Fibroblast of skin of left quadriceps (primary cell): ENCODE results near the gene OR1S1.
"Not testable (repeated sequence)": the region's sequence is repeated elsewhere in the genome, so short reads cannot be mapped to it uniquely, and the experiment has no call there.

Experiments
- DNase-seq, 2 experiments: peaks; one replicate each; pipeline ENCODE4 v3.0.0-alpha.2; 2013; ENCODE audit warnings: low read depth in 2 of 2

Gene OR1S1

DNA sequence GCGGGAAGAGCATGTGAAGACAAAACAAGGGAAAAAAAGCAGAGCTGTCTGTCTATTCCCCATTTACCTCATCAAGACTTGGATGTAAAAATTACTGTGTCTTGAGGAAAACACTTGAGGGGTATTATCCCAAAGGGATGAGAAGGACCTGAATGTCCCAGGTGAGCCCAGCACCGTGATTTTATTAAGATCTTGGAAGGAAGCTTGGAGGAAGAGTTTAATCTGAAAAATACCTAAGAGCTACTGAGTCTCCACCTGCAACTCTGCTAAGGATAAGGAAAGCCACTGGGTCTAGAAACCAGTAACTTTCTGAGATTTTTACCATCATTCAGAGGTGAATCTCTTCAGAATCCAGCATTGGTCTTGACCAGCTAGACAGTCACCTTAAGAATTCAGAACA, at the start of gene OR1S1:
Gene OR1S1 (plus strand): TSS at position 301 of the 400 bp plus-strand sequence.
- DNase-seq, result not testable (repeated sequence)

DNA sequence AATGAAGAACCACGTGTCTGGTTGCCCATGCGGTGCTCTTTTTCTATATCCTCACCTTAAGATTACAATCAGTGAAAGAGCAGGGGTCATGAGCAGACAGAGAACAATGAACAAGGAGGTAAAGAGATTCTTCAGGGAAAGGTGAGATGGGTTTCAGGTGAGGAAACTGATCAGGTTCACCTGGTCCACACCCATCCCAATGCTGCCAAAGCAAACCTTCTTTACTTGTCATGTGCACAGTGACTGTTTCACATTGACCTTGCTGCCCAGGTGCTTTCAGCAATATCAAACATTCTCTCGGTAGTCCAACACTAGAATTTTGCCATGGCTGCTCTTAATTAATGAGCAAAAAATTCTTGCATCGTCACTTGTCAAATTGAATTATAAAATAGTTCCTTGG, 48.1 kb upstream of the OR1S1 start:
- DNase-seq, result no peak

DNA sequence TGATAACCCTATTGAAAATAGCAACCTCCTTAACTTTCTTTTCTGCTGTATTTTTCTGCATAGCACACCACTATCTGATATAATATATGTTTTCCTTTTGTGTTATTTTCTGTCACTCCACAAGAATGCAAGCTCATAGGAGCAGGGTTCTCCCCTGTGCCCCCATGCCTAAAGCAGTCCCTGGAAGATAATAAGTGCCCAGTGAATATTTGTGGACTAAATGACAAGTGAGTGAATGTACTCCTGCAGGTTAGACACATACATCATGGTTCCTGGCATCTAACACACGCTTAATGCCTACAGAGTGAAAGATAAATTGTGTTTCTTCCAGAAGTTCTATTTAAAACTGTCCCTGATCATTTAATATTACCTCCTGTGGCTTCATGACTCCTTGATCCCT, 47.5 kb upstream of the OR1S1 start:
- no peak for DNase-seq

DNA sequence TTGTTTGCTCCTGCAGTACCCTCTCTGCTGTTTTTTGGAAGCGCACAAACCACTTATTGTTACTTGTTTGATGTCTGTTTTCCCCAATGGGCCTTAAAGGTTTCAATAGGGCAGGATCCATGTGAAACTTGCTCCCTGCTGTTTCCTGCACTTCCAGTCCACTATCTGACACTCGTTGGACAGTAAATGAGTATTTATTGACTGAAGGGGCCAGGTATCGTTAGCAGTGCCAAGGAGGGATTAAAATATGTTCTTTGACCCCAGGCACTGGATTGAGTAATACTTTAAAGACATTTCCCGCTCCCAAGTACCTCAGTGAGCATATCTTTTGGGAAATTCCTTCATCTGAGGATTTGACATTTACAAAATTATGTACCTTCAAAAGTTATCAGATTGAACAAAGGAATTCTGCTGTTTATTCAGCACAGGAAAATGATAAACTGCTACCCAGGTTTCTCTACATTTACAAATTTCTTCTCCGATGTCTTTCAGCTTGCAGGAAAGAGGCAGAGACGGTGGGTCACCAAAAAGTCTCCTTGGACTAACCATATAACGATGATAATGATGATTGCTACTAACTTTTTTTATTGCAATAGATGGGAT, 46.9 kb upstream of the OR1S1 start:
- DNase-seq, result no peak

DNA sequence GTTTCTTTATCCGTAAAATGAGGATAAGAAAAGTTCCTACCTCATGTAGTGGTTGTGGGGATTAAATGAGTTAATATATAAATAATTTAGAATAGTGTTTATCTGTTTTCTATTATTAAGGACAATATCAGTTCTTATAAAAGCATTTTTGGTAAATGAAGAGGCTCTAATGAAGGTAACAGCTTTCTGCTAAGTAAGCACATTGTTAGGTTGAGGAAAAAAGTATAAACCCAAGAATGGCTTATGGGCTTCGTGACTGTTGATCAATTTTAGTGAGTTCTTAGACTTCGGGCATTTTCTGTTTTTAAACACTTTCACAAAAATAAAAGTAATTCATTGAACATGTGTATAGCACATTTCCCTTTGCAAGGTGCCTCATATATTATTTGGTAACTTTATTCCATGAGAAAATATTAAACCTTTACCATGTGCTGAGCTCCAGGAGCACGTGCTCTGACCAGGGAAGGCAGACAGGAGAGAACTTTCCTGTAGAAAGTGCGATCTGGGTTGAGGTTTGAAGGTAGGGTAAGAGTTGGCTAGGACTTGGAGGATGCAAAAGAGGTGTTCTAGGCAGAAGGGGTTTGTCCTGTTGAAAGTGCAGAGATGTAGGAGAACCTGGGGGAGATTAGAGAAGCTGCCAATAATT, 35.0 kb upstream of the OR1S1 start:
- no peak for DNase-seq

DNA sequence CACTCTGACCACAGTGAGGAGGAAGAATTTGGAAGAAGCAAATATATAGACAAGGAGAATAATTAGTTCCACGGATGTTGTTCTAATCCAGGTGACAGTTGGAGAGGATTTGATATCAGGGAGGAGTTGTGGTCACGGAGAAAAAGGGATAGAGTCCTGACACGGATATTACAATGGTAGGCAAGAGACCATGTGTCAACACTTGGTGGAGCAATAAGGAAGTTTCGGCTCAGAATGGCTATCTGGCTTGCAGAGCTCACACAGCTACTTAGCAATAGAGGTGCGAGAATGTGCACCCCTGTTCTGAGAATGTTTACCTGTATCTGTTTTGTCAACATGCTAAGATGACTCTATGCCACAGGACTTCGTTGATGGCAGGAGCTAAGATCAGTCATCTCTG, 34.1 kb upstream of the OR1S1 start:
- no peak for DNase-seq

DNA sequence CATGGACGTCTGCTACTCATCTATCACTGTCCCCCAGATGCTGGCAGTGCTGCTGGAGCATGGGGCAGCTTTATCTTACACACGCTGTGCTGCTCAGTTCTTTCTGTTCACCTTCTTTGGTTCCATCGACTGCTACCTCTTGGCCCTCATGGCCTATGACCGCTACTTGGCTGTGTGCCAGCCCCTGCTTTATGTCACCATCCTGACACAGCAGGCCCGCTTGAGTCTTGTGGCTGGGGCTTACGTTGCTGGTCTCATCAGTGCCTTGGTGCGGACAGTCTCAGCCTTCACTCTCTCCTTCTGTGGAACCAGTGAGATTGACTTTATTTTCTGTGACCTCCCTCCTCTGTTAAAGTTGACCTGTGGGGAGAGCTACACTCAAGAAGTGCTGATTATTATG, 32.9 kb upstream of the OR1S1 start:
- no peak for DNase-seq

DNA sequence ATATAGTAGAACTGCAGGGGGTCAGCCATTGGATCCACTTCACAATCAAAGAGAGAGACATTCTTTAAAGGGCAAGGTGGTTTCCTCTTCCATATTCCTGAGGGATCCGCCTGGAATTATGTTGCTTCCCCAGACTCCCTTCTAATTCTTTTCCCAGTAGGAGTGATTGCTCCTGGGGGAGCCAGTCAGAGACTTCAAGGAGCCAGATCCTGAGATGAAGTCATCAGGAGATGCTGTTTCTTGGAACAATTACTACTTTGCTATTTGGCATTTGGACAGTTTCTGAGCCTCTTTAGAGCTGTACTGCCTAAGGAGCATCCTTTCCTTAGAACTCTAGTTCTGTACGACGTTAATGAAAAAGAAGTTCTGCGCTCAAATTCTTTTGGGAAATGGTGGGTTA, 25.6 kb upstream of the OR1S1 start:
- DNase-seq, result no peak

DNA sequence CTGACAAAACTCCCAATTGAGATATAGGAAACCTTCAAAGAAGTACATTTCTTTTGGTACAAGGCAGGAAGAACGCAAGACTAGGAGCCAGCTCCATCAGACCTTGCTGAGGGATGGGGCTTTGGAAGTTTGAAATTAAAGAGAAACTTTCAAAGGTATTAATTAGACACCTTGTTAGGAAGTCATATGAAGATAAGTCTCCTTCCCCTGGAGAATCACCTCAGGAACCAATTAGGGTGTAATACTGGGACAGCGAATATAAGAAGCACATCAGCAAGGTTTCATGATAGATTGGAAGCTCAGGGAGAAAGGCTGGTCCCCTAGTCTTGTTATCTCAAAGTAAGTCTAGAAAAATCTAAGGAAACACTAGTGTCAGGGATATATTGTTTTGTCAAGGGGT, 23.8 kb upstream of the OR1S1 start, which contains the start of gene OR9Q2:
Gene OR9Q2 (plus strand): TSS at position 301 of the 400 bp plus-strand sequence. CDS start 1,421 bp downstream, outside the sequence.
- no peak for DNase-seq

DNA sequence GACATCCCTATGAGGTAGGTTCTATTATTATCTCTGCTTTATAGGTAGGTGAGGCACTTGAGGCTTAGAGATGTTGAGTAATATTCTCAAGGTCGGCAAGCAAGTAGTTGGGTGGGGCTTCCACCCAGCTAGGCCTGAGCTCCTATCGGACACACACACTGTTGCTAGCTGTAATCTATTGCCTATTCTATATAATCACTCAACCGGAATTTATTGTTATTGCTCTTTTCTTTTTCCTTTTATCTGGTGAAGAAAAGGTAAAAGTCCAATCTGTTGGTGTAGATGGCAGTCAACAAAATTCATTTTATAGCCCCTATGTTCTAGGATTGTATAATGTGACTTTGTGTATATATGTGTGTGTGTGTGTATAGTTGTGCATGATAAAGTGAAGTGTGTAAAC, 20.3 kb upstream of the OR1S1 start:
- no peak for DNase-seq

DNA sequence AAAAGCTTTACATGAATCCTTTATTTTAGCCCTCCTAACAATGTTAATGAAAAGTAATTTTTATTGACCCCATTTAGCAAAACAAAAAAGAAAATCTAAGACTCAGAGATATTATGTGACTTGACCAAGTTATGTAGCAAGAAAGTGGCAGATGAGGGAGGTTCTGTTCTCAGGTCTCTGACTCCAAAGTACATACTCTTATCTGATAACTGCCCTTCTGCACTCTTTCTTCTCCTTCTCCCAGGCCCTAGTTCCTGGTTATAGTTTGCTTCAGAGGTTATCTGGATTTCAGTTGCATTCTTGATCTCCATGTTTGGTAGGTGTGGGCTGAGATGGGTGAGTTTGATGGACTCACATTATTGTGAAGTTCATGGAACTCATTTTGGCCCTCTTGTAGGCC, 19.1 kb upstream of the OR1S1 start:
- DNase-seq, result no peak

DNA sequence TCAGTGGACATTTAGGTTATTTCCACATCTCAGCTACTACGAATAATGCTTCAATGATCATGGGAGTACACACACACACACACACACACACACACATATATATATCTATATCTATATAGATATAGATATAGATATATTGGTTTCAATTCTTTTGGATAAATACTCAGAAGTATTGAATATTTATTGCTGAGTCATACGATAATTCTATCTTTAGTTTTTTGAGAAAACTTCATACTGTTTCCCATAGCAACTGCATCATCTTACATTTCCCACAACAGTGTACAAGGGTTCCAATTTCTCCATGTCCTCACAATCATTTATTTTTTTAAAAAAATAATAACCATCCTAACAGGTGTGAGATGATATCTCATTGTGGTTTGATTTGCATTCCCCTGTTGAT, 16.6 kb upstream of the OR1S1 start:
- no peak for DNase-seq

DNA sequence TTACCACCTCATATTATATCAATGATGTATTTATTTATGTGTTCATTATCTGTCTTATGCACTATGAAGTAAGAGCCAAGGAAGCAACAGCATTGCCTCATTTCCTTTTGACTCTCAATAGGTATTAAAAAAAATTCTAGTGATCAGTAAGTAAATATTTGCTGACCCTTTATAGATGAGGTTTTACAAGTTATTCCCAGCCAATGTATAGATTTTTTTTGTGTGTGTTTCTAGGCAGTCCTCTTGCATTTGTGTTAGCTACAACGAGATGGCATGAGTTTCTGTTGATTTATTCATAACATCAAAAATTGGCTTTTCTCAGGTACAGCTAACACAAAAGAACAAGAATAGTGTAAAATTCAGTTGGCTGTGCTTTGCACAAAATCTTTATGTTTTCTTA, 13.2 kb upstream of the OR1S1 start:
- no peak for DNase-seq

DNA sequence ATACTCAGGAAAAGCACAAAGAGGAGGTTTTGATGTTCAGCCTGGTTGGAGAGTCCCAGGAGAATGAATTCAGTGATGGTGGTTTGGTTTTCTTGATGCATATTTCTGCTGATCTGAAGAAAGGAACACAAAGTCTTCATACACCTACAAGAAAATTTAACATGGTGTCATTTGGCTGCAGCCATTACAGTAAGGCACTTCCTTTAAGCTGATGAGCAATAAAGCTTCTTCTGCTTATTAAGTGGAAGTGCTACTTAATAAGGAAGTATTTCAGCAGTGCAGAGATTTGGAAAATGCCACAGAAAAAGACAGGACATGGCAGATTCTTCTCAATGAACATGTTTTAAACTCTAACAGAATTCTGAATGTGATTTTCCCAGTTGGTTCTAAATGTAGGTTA, 8.5 kb upstream of the OR1S1 start, which contains the start of gene OR1S2:
Gene OR1S2 (minus strand): TSS at position 101 of the 400 bp plus-strand sequence. CDS start 0 bp downstream, at position 101.
- DNase-seq, result no peak

DNA sequence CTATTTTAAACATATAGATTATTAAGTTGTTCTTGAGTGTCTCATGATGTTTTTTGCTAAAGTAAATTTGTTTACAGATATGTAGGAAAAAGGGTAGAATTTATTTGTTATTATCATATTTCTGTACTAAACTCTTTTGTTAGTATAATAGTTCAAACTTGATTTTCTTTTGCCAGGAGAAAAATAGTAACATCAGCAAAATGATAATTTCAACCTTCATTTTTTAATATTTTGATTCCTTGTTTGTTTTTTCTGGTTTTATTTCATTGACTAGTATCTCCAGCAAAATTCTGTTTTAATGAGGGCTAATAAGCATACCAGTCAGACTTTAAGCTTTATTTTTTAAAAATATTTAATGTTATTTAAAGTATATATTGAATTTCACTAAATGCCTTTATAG, 4.0 kb downstream of the OR1S1 start:
- no peak for DNase-seq

DNA sequence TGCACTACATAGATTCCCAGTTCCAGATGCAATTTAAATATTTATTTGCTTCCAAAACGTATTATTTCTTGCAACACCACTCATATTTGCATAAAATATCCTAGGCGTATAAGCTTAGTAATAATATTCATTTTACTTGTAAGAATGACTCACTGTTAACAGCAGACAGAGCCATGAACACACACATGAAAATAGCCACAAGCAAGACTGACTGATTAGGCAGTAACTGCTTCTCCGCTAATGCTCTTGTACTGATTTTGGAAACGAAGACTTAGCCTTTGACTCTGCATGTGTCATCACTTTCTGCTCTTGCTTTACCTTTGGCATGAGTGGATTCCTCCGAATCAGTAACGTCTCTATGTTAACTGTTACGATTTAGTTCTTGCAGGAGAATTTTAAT, 10.2 kb downstream of the OR1S1 start:
- no peak for DNase-seq

DNA sequence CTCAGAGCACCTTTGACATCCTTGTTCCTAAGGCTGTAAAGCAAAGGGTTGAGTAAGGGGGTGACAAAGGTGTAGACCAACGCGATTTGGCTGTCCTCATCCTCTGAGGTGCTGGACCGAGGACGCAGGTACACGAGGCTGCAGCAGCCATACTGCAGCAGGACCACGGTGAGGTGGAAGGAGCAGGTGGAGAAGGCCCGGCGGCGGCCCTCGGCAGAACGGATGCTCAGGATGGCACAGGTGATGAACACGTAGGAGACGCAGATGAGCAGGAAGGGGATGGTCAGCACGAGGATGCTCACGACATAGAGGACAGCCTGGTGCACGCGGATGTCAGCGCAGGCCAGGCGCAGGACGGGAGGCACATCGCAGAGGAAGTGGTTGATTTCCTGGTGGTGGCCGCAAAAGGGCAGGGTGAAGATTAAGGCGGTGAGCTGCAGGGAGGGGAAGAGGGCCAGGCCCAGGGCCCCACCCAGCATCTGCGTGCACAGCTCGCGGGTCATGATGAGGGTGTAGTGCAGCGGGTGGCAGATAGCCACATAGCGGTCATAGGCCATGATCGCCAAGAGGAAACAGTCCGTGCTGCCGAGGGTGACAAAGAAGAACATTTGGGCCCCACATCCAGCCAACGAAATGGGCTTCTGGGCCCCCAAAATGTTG, 15.6 kb downstream of the OR1S1 start:
- DNase-seq, result no peak

DNA sequence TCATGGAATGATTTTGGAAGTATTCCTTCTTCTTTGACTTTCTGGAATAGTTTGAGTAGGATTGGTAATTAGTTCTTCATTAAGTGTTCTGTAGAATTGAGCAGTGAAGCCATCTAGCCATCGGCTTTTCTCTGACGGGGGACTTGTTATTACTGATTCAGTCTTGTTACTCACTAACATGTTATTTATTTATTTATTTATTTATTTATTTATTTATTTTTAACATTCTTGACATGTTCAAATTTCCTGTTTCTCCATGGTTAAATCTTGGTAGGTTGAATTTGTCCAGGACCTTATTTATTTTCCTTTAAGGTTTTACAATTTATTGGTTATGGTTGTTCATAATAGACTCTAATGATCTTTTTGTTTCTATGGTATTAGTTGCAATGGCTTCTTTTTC, 31.4 kb downstream of the OR1S1 start:
- DNase-seq, result no peak

DNA sequence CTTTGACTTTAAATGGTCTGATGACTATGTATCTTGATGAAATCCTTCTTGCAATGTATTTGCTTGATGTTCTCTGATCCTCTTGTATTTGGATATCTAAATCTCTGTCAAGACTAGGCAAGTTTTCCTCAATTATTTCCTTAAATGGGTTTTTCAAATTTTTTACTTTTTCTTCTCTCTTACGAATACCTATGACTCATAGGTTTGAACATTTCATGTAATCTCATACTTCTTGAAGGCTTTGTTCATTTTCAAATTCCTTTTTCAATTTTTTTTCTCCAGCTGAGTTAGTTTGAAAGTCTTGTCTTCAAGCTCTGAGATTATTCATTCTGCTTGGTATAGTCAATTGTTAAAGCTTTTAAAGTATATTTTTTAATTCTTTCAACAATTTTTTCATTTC, 42.4 kb downstream of the OR1S1 start:
- DNase-seq, result no peak

DNA sequence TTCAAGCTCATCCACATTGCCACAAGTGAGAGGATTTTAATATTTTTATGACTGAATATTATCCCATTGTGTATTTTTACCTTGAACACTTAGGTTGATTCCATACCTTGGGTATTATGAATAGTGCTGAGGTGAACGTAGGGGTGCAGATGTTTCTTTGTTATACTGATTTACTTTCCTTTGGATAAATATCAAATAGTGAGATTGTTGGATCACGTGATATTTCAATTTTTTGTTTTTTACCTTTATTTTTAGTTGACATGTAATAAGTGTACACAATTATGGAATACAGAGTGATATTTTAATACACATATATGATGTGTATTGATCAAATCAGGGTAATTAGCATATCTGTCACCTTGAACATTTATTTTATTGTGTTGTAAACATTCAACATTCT, 47.5 kb downstream of the OR1S1 start:
- DNase-seq, result no peak
